Measurements from ENCODE around the gene TREML2. TPM values are rescaled to one million over a fixed set of nuclear protein-coding genes. Genes with fewer than 3 reads are reported as not detected.

Gene TREML2
- total and polyA plus RNA-seq, 2 experiments from 2014 or later = not detected

DNA sequence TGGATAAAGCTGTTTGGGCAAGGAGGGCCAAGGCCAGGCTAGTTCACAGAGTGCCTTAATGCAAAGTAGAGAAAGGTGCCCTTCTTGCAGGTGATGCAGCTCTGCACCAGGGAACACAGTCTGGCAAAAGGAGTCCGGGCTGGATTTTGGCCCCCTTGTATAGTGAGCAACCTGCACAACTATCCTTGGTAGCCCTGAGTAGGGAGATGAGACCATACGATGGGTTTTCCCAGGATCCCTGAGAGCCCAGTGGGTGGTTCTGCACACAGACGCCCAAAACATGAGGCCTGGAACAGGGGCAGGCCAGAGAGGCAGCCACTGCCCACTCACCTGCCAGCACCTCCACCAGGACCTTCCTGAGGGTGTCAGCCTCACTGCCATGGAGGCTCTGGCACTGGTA lies 40.0 kb downstream of the TREML2 start:
- no peaks in the 10 kb centered on the region for H3K9me3 ChIP-seq (ENCODE audit: low read depth)
- DNase-seq = no peak
- H3K9me2 ChIP-seq (ENCODE audit: insufficient read depth) = no peaks in the 10 kb centered on the region
- H3K27me3 ChIP-seq (replicated peaks; ENCODE audit: insufficient read depth) = no peaks in the 10 kb centered on the region
- H4K20me1 ChIP-seq (ENCODE audit: insufficient read depth) = no peaks in the 10 kb centered on the region
- TF ChIP-seq EZH2 (IDR thresholded peaks at IDR 0.05; ENCODE audit: insufficient read depth, poor library complexity, severe bottlenecking) (no peak), EZH2phosphoT487 (IDR thresholded peaks at IDR 0.05; ENCODE audit: insufficient read depth, low read depth) (no peak)
- H3K79me2 ChIP-seq (ENCODE audit: insufficient read depth) = no peaks in the 10 kb centered on the region
- no peak overlapping the region for H3K9ac ChIP-seq
- 20 to 41% methylated on average over 3 of the region's 3 CpGs for WGBS, 2 experiments (ENCODE audit: low coverage in 1 of 2, low lambda C conversion rate in 2 of 2, missing lambda C conversion rate in 2 of 2)
- no peaks in the 10 kb centered on the region for H3K36me3 ChIP-seq (ENCODE audit: low read depth)
- H3K27ac ChIP-seq = no peak overlapping the region
- in situ Hi-C loops (cut with MboI) = no loop called here
- H3K4me3 ChIP-seq = no peak overlapping the region
- no peak overlapping the region for H3K4me2 ChIP-seq (ENCODE audit: unreplicated experiment)
- H2AFZ ChIP-seq = no peak overlapping the region
- no peaks in the 10 kb centered on the region for H3F3A ChIP-seq (ENCODE audit: insufficient read depth)
- no peaks in the 10 kb centered on the region for H3K4me1 ChIP-seq (ENCODE audit: insufficient read depth)

DNA sequence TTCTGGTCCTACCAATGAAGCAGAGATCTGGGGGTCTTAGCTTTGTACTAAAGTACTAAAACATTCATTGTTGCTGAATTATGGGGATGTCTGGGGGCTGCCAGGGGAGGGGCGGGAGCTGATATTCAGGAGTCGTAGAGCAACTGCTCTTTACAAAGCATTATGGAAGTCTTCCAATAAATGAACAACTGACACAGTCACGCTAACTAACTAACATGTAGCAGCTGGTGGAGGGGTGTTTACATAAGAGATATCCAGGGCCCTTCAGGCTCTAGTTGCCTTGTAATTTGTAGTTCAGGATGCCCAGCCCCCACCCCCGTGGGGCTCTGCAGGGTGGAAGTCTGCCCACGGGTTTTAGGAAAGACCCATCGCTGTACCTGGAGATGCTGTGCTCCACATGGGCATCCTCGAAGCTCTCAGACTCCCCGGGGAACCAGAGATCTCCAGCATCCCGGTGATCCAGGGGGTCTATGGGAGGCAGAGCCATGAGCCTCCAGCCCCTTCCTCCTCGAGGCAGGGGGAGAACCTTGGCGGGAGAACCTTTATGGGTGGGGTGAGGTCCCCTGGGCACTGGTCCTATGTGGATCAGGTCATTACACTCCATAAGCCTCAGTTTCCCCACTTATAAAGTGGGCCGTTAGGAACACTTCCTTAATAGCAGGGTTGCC lies 41.4 kb downstream of the TREML2 start:
- in situ Hi-C loops (cut with MboI) = no loop called here
- no peaks in the 10 kb centered on the region for H3F3A ChIP-seq (ENCODE audit: insufficient read depth)
- H3K9ac ChIP-seq = no peak overlapping the region
- H3K9me2 ChIP-seq (ENCODE audit: insufficient read depth) = no peaks in the 10 kb centered on the region
- H3K9me3 ChIP-seq (ENCODE audit: low read depth) = no peaks in the 10 kb centered on the region
- no peak overlapping the region for H3K27ac ChIP-seq
- WGBS, 2 experiments (ENCODE audit: low coverage in 1 of 2, low lambda C conversion rate in 2 of 2, missing lambda C conversion rate in 2 of 2) = 35 to 39% methylated on average over 12 of the region's 12 CpGs
- no peaks in the 10 kb centered on the region for H3K27me3 ChIP-seq (replicated peaks; ENCODE audit: insufficient read depth)
- TF ChIP-seq EZH2phosphoT487 (IDR thresholded peaks at IDR 0.05; ENCODE audit: insufficient read depth, low read depth) (no peak), EZH2 (IDR thresholded peaks at IDR 0.05; ENCODE audit: insufficient read depth, poor library complexity, severe bottlenecking) (no peak)
- H3K79me2 ChIP-seq (ENCODE audit: insufficient read depth) = no peaks in the 10 kb centered on the region
- no peaks in the 10 kb centered on the region for H3K36me3 ChIP-seq (ENCODE audit: low read depth)
- no peaks in the 10 kb centered on the region for H3K4me1 ChIP-seq (ENCODE audit: insufficient read depth)
- H4K20me1 ChIP-seq (ENCODE audit: insufficient read depth) = no peaks in the 10 kb centered on the region
- no peak for DNase-seq
- H3K4me3 ChIP-seq = no peak overlapping the region
- H2AFZ ChIP-seq = no peak overlapping the region
- no peak overlapping the region for H3K4me2 ChIP-seq (ENCODE audit: unreplicated experiment)

DNA sequence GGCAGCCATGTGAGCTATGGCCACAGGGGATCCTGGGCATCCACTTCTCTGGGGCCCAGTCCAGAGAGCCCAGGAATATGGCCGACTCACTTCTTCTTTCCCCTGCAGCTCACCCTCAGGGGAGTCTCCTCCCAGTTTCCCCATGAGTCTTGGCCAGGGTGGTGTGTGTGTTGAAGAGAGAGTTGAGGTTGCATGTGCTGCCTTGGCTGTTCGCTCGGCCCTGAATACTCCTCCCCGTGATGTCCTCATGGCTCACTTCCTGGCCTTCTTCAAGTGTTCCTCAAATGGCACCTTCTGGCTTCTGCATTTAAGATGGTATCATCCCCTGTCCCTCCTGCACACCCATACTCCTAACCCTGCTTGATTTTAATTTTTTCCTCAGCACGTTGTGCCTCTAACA lies 43.6 kb downstream of the TREML2 start:
- Histone ChIP-seq H3K9ac (no peak overlapping the region), H3K9me3 (ENCODE audit: low read depth) (no peaks in the 10 kb centered on the region), H3K4me2 (ENCODE audit: unreplicated experiment) (no peak overlapping the region), H3K9me2 (ENCODE audit: insufficient read depth) (no peaks in the 10 kb centered on the region), H3K27me3 (replicated peaks; ENCODE audit: insufficient read depth) (no peaks in the 10 kb centered on the region), H4K20me1 (ENCODE audit: insufficient read depth) (no peaks in the 10 kb centered on the region), H3K4me3 (no peak overlapping the region), H3K4me1 (ENCODE audit: insufficient read depth) (no peaks in the 10 kb centered on the region), H3K79me2 (ENCODE audit: insufficient read depth) (no peaks in the 10 kb centered on the region), H2AFZ (no peak overlapping the region), H3K27ac (no peak overlapping the region), H3K36me3 (ENCODE audit: low read depth) (no peaks in the 10 kb centered on the region), H3F3A (ENCODE audit: insufficient read depth) (no peaks in the 10 kb centered on the region)
- 55 to 58% methylated on average over 5 of the region's 5 CpGs for WGBS, 2 experiments (ENCODE audit: low coverage in 1 of 2, low lambda C conversion rate in 2 of 2, missing lambda C conversion rate in 2 of 2)
- TF ChIP-seq EZH2 (IDR thresholded peaks at IDR 0.05; ENCODE audit: insufficient read depth, poor library complexity, severe bottlenecking) (no peak), EZH2phosphoT487 (IDR thresholded peaks at IDR 0.05; ENCODE audit: insufficient read depth, low read depth) (no peak)
- in situ Hi-C loops (cut with MboI) = no loop called here
- DNase-seq = no peak

DNA sequence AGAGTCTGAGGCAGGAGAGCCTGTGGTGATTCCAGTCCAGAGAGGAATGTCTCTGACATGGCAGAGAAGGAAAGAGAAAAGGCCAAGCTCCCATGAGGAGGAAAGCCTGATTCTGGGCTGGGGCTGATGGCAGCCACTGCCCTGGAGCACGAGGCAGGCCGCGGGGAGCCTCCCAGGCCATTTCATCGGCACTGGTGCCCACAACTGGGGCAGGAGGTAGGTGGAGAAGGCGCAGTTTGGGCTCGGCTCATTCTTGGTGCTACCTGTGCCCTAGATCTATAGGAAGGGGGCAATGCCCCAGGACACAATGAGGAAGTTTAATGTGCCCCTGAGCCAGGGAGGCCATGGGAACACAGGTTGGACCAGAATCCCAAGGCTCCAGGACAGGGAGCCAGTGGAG lies 44.2 kb downstream of the TREML2 start:
- DNase-seq = no peak
- 84 to 88% methylated on average over 6 of the region's 6 CpGs for WGBS, 2 experiments (ENCODE audit: low coverage in 1 of 2, low lambda C conversion rate in 2 of 2, missing lambda C conversion rate in 2 of 2)
- TF ChIP-seq EZH2 (IDR thresholded peaks at IDR 0.05; ENCODE audit: insufficient read depth, poor library complexity, severe bottlenecking) (no peak), EZH2phosphoT487 (IDR thresholded peaks at IDR 0.05; ENCODE audit: insufficient read depth, low read depth) (no peak)
- no peaks in the 10 kb centered on the region for H3K9me3 ChIP-seq (ENCODE audit: low read depth)
- H3K4me2 ChIP-seq (ENCODE audit: unreplicated experiment) = no peak overlapping the region
- H3K9me2 ChIP-seq (ENCODE audit: insufficient read depth) = no peaks in the 10 kb centered on the region
- no peaks in the 10 kb centered on the region for H4K20me1 ChIP-seq (ENCODE audit: insufficient read depth)
- H3K27ac ChIP-seq = no peak overlapping the region
- no peak overlapping the region for H3K9ac ChIP-seq
- no peaks in the 10 kb centered on the region for H3K36me3 ChIP-seq (ENCODE audit: low read depth)
- H3K4me1 ChIP-seq (ENCODE audit: insufficient read depth) = no peaks in the 10 kb centered on the region
- H2AFZ ChIP-seq = no peak overlapping the region
- H3F3A ChIP-seq (ENCODE audit: insufficient read depth) = no peaks in the 10 kb centered on the region
- in situ Hi-C loops (cut with MboI) = no loop called here
- no peaks in the 10 kb centered on the region for H3K79me2 ChIP-seq (ENCODE audit: insufficient read depth)
- H3K27me3 ChIP-seq (replicated peaks; ENCODE audit: insufficient read depth) = no peaks in the 10 kb centered on the region
- H3K4me3 ChIP-seq = no peak overlapping the region

Measured in GM23248 (cell line).